Liver (tissue), 9 donors: ENCODE data around the gene TM7SF3. TPM values are rescaled to one million over a fixed set of nuclear protein-coding genes. Genes with fewer than 3 reads are reported as not detected.

Source experiments
- DNase-seq: peaks from one replicate; pipeline ENCODE4 v3.0.0-alpha.2; 2017; ENCODE audit warnings: low spot score
- H3K27ac ChIP-seq, 2 donors: one replicate each; pipeline ENCODE4 v1.7.0; 2013; ENCODE audit warnings: inconsistent platforms in 2 of 2, low read length in 2 of 2, control low read depth in 1 of 2, low read depth in 1 of 2, mild to moderate bottlenecking in 1 of 2
- H3K27me3 ChIP-seq, 4 donors: one replicate each; pipeline versions ENCODE4 v1.6.1 to v1.7.0; 2013; ENCODE audit warnings: low read length in 3 of 4, inconsistent platforms in 1 of 4, mild to moderate bottlenecking in 1 of 4, moderate library complexity in 1 of 4; ENCODE audit not compliant: control insufficient read depth in 4 of 4, insufficient read depth in 4 of 4
- H3K36me3 ChIP-seq, 4 donors: one replicate each; pipeline versions ENCODE4 v1.6.1 to v1.7.0; 2013; ENCODE audit warnings: low read length in 3 of 4, mild to moderate bottlenecking in 3 of 4, low read depth in 1 of 4, moderate library complexity in 1 of 4; ENCODE audit not compliant: control insufficient read depth in 4 of 4, insufficient read depth in 3 of 4
- H3K4me1 ChIP-seq, 4 donors: one replicate each; pipeline versions ENCODE4 v1.6.1 to v1.7.0; 2013; ENCODE audit warnings: low read length in 3 of 4, mild to moderate bottlenecking in 3 of 4, moderate library complexity in 1 of 4; ENCODE audit not compliant: control insufficient read depth in 4 of 4, insufficient read depth in 4 of 4
- H3K4me3 ChIP-seq, 3 donors: one replicate each; pipeline versions ENCODE4 v1.6.1 to v1.7.0; 2013; ENCODE audit warnings: low read length in 3 of 3, control low read depth in 1 of 3, low read depth in 1 of 3, mild to moderate bottlenecking in 1 of 3
- H3K9ac ChIP-seq, 2 donors: one replicate each; pipeline ENCODE4 v1.7.0; 2013; ENCODE audit warnings: low read length in 2 of 2, mild to moderate bottlenecking in 2 of 2, moderate library complexity in 2 of 2, control low read depth in 1 of 2, low read depth in 1 of 2
- H3K9me3 ChIP-seq, 4 donors: one replicate each; pipeline versions ENCODE4 v1.6.1 to v1.7.0; 2013; ENCODE audit warnings: low read length in 3 of 4; ENCODE audit not compliant: control insufficient read depth in 4 of 4
- EGR1 ChIP-seq, 2 donors: IDR thresholded peaks; 2 replicates each; pipeline ENCODE4 v1.6.1; 2016 to 2018; ENCODE audit warnings: antibody characterized with exemption in 2 of 2, low read depth in 2 of 2
- FOXA1 ChIP-seq: IDR thresholded peaks from 2 replicates; pipeline ENCODE4 v1.6.1; 2016; ENCODE audit warnings: antibody characterized with exemption
- FOXA2 ChIP-seq: IDR thresholded peaks from 2 replicates; pipeline ENCODE4 v1.6.1; 2016; ENCODE audit warnings: antibody characterized with exemption
- GABPA ChIP-seq, 2 donors: IDR thresholded peaks in 1 of 2; conservative IDR thresholded peaks in 1 of 2; 2 replicates each; pipeline ENCODE4 v1.6.1; 2016; ENCODE audit warnings: antibody characterized with exemption in 2 of 2, mild to moderate bottlenecking in 1 of 2, moderate library complexity in 1 of 2
- HNF4A ChIP-seq, 2 donors: conservative IDR thresholded peaks; 2 replicates each; pipeline ENCODE4 v1.6.1; 2016; ENCODE audit warnings: antibody characterized with exemption in 2 of 2, mild to moderate bottlenecking in 2 of 2
- HNF4G ChIP-seq: IDR thresholded peaks from 2 replicates; pipeline ENCODE4 v1.6.1; 2016; ENCODE audit warnings: antibody characterized with exemption
- JUND ChIP-seq, 2 donors: IDR thresholded peaks; 2 replicates each; pipeline ENCODE4 v1.6.1; 2016; ENCODE audit warnings: antibody characterized with exemption in 2 of 2
- NR2F2 ChIP-seq: IDR thresholded peaks from 2 replicates; pipeline ENCODE4 v1.6.1; 2016; ENCODE audit warnings: antibody characterized with exemption
- RAD21 ChIP-seq, 2 donors: IDR thresholded peaks; 2 replicates each; pipeline ENCODE4 v1.6.1; 2016; ENCODE audit warnings: antibody characterized with exemption in 2 of 2, mild to moderate bottlenecking in 2 of 2
- RXRA ChIP-seq, 2 donors: IDR thresholded peaks; 2 replicates each; pipeline ENCODE4 v1.6.1; 2017 to 2018; ENCODE audit warnings: antibody characterized with exemption in 2 of 2, mild to moderate bottlenecking in 1 of 2
- SP1 ChIP-seq: IDR thresholded peaks from 2 replicates; pipeline ENCODE4 v1.6.1; 2018; ENCODE audit warnings: antibody characterized with exemption, mild to moderate bottlenecking
- TAF1 ChIP-seq: conservative IDR thresholded peaks from 2 replicates; pipeline ENCODE4 v1.6.1; 2016; ENCODE audit warnings: antibody characterized with exemption, mild to moderate bottlenecking
- YY1 ChIP-seq: IDR thresholded peaks from 2 replicates; pipeline ENCODE4 v1.6.1; 2016; ENCODE audit warnings: antibody characterized with exemption, mild to moderate bottlenecking
- WGBS: extraction: QIAGEN DNeasy Blood & Tissue Kit; methylation state at CpG from one replicate; pipeline ENCODE4 v1.1.7; 2013; 5-methylcytosine and 5-hydroxymethylcytosine counted together
- polyA plus RNA-seq, 2 donors: library from polyadenylated mRNA; stranded (reverse) in 1 of 2; unstranded in 1 of 2; fragments of 200-250 nt in 1 of 2; fragments of >200 nt in 1 of 2; fragmentation: Nextera tagmentation in 1 of 2; extraction: Ambion mirVana in 1 of 2; gene quantifications; one replicate each; pipeline versions ENCODE4 v1.2.1 to v1.2.3, GENCODE V29; 2013 to 2015
- total RNA-seq, 2 donors: library from RNA; depleted of rRNA; stranded (reverse); fragments of >200 nt; gene quantifications; one replicate each; pipeline ENCODE4 v1.2.3, GENCODE V29; 2014
- TF ChIP-seq, protein P1 (sequence below): IDR thresholded peaks from 2 replicates; pipeline ENCODE4 v1.6.1; 2016; ENCODE audit warnings: antibody characterized with exemption
- TF ChIP-seq, protein P2 (sequence below): IDR thresholded peaks from 2 replicates; pipeline ENCODE4 v1.6.1; 2016; ENCODE audit warnings: antibody characterized with exemption
- TF ChIP-seq, protein P3 (sequence below): IDR thresholded peaks from 2 replicates; pipeline ENCODE4 v1.6.1; 2016; ENCODE audit warnings: antibody characterized with exemption
- TF ChIP-seq, protein P4 (sequence below): fragments of 150-350 bp; IDR thresholded peaks from 2 replicates; pipeline ENCODE4 v1.5.1; 2017; ENCODE audit warnings: improper control_type of control experiment, low read depth, low read length; ENCODE audit not compliant: missing input control
- TF ChIP-seq, protein P5 (sequence below): IDR thresholded peaks from 2 replicates; pipeline ENCODE4 v1.6.1; 2016; ENCODE audit warnings: antibody characterized with exemption, mild to moderate bottlenecking
- donor health status: healthy.
- donor health status: healthy.
- donor health status: healthy.
- donor health status: healthy.
- donor health status: healthy.

Gene TM7SF3
- total and polyA plus RNA-seq, 4 donors, result 21.5 to 60.8 (median 44.6) TPM

DNA sequence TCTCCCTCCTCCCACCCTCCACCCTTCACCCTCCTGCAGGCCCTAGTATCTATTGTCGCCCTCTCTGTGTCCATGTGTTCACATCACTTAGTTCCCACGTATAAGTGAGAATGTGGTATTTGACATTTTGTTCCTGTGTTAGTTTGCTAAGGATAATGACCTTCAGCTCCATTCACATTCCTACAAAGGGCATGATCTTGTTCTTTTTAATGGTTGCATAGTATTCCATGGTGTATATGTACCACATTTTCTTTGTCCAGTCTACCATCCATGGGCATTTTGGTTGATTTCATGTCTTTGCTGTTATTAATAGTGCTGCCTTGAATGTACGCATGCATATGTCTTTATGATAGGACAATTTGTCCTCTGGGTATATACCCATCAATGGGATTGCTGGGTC is 38.6 kb upstream of the TM7SF3 start:
- TF ChIP-seq JUND (IDR thresholded peaks at IDR 0.05) (no peak), NR2F2 (no peak), SP1 (no peak), RAD21 (IDR thresholded peaks at IDR 0.05) (no peak), TAF1 (no peak), YY1 (no peak), HNF4G (no peak), RXRA (IDR thresholded peaks at IDR 0.05) (no peak), EGR1 (IDR thresholded peaks at IDR 0.05; ENCODE audit: low read depth in 2 of 2) (no peak), GABPA (IDR thresholded peaks at IDR 0.05 in 1 of 2, conservative IDR thresholded peaks at IDR 0.05 in 1 of 2) (no peak), FOXA2 (no peak), HNF4A (conservative IDR thresholded peaks at IDR 0.05) (no peak), FOXA1 (no peak)
- TF ChIP-seq, protein P1, sequence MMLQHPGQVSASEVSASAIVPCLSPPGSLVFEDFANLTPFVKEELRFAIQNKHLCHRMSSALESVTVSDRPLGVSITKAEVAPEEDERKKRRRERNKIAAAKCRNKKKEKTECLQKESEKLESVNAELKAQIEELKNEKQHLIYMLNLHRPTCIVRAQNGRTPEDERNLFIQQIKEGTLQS, result no peak
- TF ChIP-seq, protein P2, sequence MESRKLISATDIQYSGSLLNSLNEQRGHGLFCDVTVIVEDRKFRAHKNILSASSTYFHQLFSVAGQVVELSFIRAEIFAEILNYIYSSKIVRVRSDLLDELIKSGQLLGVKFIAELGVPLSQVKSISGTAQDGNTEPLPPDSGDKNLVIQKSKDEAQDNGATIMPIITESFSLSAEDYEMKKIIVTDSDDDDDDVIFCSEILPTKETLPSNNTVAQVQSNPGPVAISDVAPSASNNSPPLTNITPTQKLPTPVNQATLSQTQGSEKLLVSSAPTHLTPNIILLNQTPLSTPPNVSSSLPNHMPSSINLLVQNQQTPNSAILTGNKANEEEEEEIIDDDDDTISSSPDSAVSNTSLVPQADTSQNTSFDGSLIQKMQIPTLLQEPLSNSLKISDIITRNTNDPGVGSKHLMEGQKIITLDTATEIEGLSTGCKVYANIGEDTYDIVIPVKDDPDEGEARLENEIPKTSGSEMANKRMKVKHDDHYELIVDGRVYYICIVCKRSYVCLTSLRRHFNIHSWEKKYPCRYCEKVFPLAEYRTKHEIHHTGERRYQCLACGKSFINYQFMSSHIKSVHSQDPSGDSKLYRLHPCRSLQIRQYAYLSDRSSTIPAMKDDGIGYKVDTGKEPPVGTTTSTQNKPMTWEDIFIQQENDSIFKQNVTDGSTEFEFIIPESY, result no peak
- TF ChIP-seq, protein P3, sequence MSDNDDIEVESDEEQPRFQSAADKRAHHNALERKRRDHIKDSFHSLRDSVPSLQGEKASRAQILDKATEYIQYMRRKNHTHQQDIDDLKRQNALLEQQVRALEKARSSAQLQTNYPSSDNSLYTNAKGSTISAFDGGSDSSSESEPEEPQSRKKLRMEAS, result no peak
- TF ChIP-seq, protein P4, sequence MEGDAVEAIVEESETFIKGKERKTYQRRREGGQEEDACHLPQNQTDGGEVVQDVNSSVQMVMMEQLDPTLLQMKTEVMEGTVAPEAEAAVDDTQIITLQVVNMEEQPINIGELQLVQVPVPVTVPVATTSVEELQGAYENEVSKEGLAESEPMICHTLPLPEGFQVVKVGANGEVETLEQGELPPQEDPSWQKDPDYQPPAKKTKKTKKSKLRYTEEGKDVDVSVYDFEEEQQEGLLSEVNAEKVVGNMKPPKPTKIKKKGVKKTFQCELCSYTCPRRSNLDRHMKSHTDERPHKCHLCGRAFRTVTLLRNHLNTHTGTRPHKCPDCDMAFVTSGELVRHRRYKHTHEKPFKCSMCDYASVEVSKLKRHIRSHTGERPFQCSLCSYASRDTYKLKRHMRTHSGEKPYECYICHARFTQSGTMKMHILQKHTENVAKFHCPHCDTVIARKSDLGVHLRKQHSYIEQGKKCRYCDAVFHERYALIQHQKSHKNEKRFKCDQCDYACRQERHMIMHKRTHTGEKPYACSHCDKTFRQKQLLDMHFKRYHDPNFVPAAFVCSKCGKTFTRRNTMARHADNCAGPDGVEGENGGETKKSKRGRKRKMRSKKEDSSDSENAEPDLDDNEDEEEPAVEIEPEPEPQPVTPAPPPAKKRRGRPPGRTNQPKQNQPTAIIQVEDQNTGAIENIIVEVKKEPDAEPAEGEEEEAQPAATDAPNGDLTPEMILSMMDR, result no peak
- TF ChIP-seq, protein P5, sequence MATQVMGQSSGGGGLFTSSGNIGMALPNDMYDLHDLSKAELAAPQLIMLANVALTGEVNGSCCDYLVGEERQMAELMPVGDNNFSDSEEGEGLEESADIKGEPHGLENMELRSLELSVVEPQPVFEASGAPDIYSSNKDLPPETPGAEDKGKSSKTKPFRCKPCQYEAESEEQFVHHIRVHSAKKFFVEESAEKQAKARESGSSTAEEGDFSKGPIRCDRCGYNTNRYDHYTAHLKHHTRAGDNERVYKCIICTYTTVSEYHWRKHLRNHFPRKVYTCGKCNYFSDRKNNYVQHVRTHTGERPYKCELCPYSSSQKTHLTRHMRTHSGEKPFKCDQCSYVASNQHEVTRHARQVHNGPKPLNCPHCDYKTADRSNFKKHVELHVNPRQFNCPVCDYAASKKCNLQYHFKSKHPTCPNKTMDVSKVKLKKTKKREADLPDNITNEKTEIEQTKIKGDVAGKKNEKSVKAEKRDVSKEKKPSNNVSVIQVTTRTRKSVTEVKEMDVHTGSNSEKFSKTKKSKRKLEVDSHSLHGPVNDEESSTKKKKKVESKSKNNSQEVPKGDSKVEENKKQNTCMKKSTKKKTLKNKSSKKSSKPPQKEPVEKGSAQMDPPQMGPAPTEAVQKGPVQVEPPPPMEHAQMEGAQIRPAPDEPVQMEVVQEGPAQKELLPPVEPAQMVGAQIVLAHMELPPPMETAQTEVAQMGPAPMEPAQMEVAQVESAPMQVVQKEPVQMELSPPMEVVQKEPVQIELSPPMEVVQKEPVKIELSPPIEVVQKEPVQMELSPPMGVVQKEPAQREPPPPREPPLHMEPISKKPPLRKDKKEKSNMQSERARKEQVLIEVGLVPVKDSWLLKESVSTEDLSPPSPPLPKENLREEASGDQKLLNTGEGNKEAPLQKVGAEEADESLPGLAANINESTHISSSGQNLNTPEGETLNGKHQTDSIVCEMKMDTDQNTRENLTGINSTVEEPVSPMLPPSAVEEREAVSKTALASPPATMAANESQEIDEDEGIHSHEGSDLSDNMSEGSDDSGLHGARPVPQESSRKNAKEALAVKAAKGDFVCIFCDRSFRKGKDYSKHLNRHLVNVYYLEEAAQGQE, result no peak
- no peak overlapping the region for H3K9ac ChIP-seq
- DNase-seq, result no peak
- no peaks in the 10 kb centered on the region for H3K9me3 ChIP-seq
- no peaks in the 10 kb centered on the region for H3K27me3 ChIP-seq
- no peaks in the 10 kb centered on the region for H3K36me3 ChIP-seq
- WGBS, result 96% methylated on average over 3 of the region's 3 CpGs
- no peaks in the 10 kb centered on the region for H3K4me1 ChIP-seq
- H3K27ac ChIP-seq, result no peak overlapping the region
- no peak overlapping the region for H3K4me3 ChIP-seq
